Gastrocnemius medialis (tissue), 4 donors: ENCODE data around the gene NPTX1. TPM values are rescaled to one million over a fixed set of nuclear protein-coding genes. Genes with fewer than 3 reads are reported as not detected.

Source experiments
- ATAC-seq, 2 donors: fragments of 150-250 bp; one replicate each; pipeline ENCODE4 v1.9.1; 2016
- DNase-seq, 2 donors: peaks; one replicate each; pipeline ENCODE4 v3.0.0-alpha.2; 2019
- H3K27ac ChIP-seq, 4 donors: fragments of 200-600 bp; sonication (generic); 1 replicate in 1 of 4; 2 replicates in 3 of 4; pipeline ENCODE4 v1.5.1; 2016 to 2018; ENCODE audit warnings: mild to moderate bottlenecking in 2 of 4, moderate library complexity in 1 of 4
- H3K27me3 ChIP-seq, 3 donors: fragments of 200-600 bp; sonication (generic) in 2 of 3; 1 replicate in 1 of 3; 2 replicates in 2 of 3; pipeline versions ENCODE4 v1.5.1 to v1.6.0; 2016 to 2019; ENCODE audit warnings: mild to moderate bottlenecking in 1 of 3, moderate library complexity in 1 of 3
- H3K36me3 ChIP-seq, 2 donors: fragments of 200-600 bp; sonication (generic) in 1 of 2; one replicate each; pipeline ENCODE4 v1.5.1; 2017 to 2018
- H3K4me1 ChIP-seq, 2 donors: fragments of 200-600 bp; sonication (generic) in 1 of 2; one replicate each; pipeline ENCODE4 v1.5.1; 2016 to 2017; ENCODE audit warnings: mild to moderate bottlenecking in 2 of 2
- H3K4me3 ChIP-seq, 4 donors: fragments of 200-600 bp; sonication (generic) in 3 of 4; 1 replicate in 1 of 4; 2 replicates in 3 of 4; pipeline ENCODE4 v1.5.1; 2016 to 2019; ENCODE audit warnings: mild to moderate bottlenecking in 2 of 4
- H3K9me3 ChIP-seq, 3 donors: fragments of 200-600 bp; sonication (generic) in 2 of 3; 1 replicate in 1 of 3; 2 replicates in 2 of 3; pipeline ENCODE4 v1.5.1; 2016 to 2019
- POLR2A ChIP-seq, 2 donors: fragments of 450-650 bp; IDR thresholded peaks; one replicate each; pipeline ENCODE4 v1.6.1; 2017; ENCODE audit warnings: antibody characterized with exemption in 2 of 2, mild to moderate bottlenecking in 2 of 2, moderate library complexity in 2 of 2
- in situ Hi-C, 4 donors: fragments of 200-750 bp; cut with MboI; loops; one replicate each; pipeline versions ENCODE4 v1.15.0 to v1.8.0; 2017; ENCODE audit warnings: low sequenced_read_pairs in 4 of 4
- intact Hi-C: fragments of 100-400 bp; cut with DNase I; formaldehyde crosslinking; loops from one replicate; pipeline ENCODE4 v1.15.1; 2023; ENCODE audit warnings: low total_unique reads
- total RNA-seq, 4 donors: library from RNA; depleted of rRNA; stranded (reverse); fragments of >200 nt; gene quantifications; one replicate each; pipeline versions ENCODE4 v1.1.0 to v1.2.3, GENCODE V29; 2016
- TF ChIP-seq, protein P1 (sequence below), 5 experiments: fragments of 450-650 bp in 3 of 5; fragments of 200-600 bp in 2 of 5; sonication (generic) in 2 of 5; IDR thresholded peaks in 4 of 5; conservative IDR thresholded peaks in 1 of 5; 1 replicate in 4 of 5; 2 replicates in 1 of 5; pipeline ENCODE4 v1.5.1; 2016 to 2019; ENCODE audit warnings: antibody characterized with exemption in 5 of 5, mild to moderate bottlenecking in 3 of 5, moderate library complexity in 3 of 5

NPTX1 gene
- total RNA-seq, 4 donors from 2014 or later = 0.07 to 2.4 (median 0.21) TPM

- Histone ChIP-seq H3K27me3 (no peaks in the 10 kb centered on the region), H3K4me1 (no peaks in the 10 kb centered on the region), H3K9me3 (no peaks in the 10 kb centered on the region), H3K36me3 (no peaks in the 10 kb centered on the region), H3K4me3 (no peak overlapping the region), H3K27ac (no peak overlapping the region)
- in situ Hi-C loops = no loop called here
- ATAC-seq = no peak
- intact Hi-C loops = no loop called here
- TF ChIP-seq POLR2A (IDR thresholded peaks at IDR 0.05) = no peak
- TF ChIP-seq, protein P1, sequence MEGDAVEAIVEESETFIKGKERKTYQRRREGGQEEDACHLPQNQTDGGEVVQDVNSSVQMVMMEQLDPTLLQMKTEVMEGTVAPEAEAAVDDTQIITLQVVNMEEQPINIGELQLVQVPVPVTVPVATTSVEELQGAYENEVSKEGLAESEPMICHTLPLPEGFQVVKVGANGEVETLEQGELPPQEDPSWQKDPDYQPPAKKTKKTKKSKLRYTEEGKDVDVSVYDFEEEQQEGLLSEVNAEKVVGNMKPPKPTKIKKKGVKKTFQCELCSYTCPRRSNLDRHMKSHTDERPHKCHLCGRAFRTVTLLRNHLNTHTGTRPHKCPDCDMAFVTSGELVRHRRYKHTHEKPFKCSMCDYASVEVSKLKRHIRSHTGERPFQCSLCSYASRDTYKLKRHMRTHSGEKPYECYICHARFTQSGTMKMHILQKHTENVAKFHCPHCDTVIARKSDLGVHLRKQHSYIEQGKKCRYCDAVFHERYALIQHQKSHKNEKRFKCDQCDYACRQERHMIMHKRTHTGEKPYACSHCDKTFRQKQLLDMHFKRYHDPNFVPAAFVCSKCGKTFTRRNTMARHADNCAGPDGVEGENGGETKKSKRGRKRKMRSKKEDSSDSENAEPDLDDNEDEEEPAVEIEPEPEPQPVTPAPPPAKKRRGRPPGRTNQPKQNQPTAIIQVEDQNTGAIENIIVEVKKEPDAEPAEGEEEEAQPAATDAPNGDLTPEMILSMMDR (IDR thresholded peaks at IDR 0.05 in 4 of 5, conservative IDR thresholded peaks at IDR 0.05 in 1 of 5) = no peak
- DNase-seq = no peak
Observed at GRCh38 chr17:80446645-80447405, 29.6 kb downstream of the NPTX1 start.

- intact Hi-C loops = no loop called here
- no peak for DNase-seq
- no peaks in the 10 kb centered on the region for H3K36me3 ChIP-seq
- no peaks in the 10 kb centered on the region for H3K9me3 ChIP-seq
- in situ Hi-C loops = no loop called here
- H3K4me3 ChIP-seq = no peak overlapping the region
- no peak overlapping the region for H3K27ac ChIP-seq
- ATAC-seq = no peak
- no peak for TF ChIP-seq POLR2A (IDR thresholded peaks at IDR 0.05)
- TF ChIP-seq, protein P1 (IDR thresholded peaks at IDR 0.05 in 4 of 5, conservative IDR thresholded peaks at IDR 0.05 in 1 of 5) = no peak
- H3K4me1 ChIP-seq = no peaks in the 10 kb centered on the region
- no peaks in the 10 kb centered on the region for H3K27me3 ChIP-seq
Observed at GRCh38 chr17:80445726-80446110, 30.7 kb downstream of the NPTX1 start.

- H3K9me3 ChIP-seq = no peaks in the 10 kb centered on the region
- in situ Hi-C loops (no loop called here), intact Hi-C loops (no loop called here)
- no peak overlapping the region for H3K4me3 ChIP-seq
- no peaks in the 10 kb centered on the region for H3K4me1 ChIP-seq
- no peak for DNase-seq
- H3K27me3 ChIP-seq = no peaks in the 10 kb centered on the region
- TF ChIP-seq POLR2A (IDR thresholded peaks at IDR 0.05) = no peak
- TF ChIP-seq, protein P1 (IDR thresholded peaks at IDR 0.05 in 4 of 5, conservative IDR thresholded peaks at IDR 0.05 in 1 of 5) = no peak
- no peak for ATAC-seq
- no peak overlapping the region for H3K27ac ChIP-seq
- H3K36me3 ChIP-seq = no peaks in the 10 kb centered on the region
Observed at GRCh38 chr17:80445007-80445725, 31.2 kb downstream of the NPTX1 start.

GRCh38 chr17:80444644-80444979 is 31.8 kb downstream of the NPTX1 start:
- no peaks in the 10 kb centered on the region for H3K4me1 ChIP-seq
- no peaks in the 10 kb centered on the region for H3K36me3 ChIP-seq
- DNase-seq (no peak), ATAC-seq (no peak)
- H3K9me3 ChIP-seq = no peaks in the 10 kb centered on the region
- no peak for TF ChIP-seq POLR2A (IDR thresholded peaks at IDR 0.05)
- TF ChIP-seq, protein P1 (IDR thresholded peaks at IDR 0.05 in 4 of 5, conservative IDR thresholded peaks at IDR 0.05 in 1 of 5) = no peak
- H3K27ac ChIP-seq = no peak overlapping the region
- H3K27me3 ChIP-seq = no peaks in the 10 kb centered on the region
- intact Hi-C loops = no loop called here
- H3K4me3 ChIP-seq = no peak overlapping the region
- in situ Hi-C loops = no loop called here
